NCI-H2196 treated with DMSO at 0.1 percent for 48 hours (cell line): ENCODE results near the gene C15orf61.

Source experiments
- DNase-seq: peaks from one replicate; lab custom pipeline; 2025; ENCODE audit not compliant: unreplicated experiment; lab: John Stamatoyannopoulos, UW

C15orf61 gene

GRCh38 chr15:67512933-67513714 is 7.8 kb upstream of the C15orf61 start:
- no peak for DNase-seq

- DNase-seq = no peak
Measured at GRCh38 chr15:67515090-67515489, 5.8 kb upstream of the C15orf61 start.

- no peak for DNase-seq
Measured at GRCh38 chr15:67515557-67515956, 5.4 kb upstream of the C15orf61 start.

- DNase-seq = no peak
Measured at GRCh38 chr15:67520321-67521028, 456 bp upstream of the C15orf61 start.

- DNase-seq = no peak
Measured at GRCh38 chr15:67521783-67522568, 1.0 kb downstream of the C15orf61 start.

GRCh38 chr15:67523330-67523729 is 2.4 kb downstream of the C15orf61 start:
- no peak for DNase-seq

- DNase-seq = no peak
Measured at GRCh38 chr15:67524235-67524634, 3.3 kb downstream of the C15orf61 start.

- no peak for DNase-seq
Measured at GRCh38 chr15:67528513-67528912, 7.6 kb downstream of the C15orf61 start.

GRCh38 chr15:67531379-67531914 is 10.5 kb downstream of the C15orf61 start:
- DNase-seq = no peak

GRCh38 chr15:67533873-67534272 is 12.9 kb downstream of the C15orf61 start:
- no peak for DNase-seq

- DNase-seq = no peak
Measured at GRCh38 chr15:67534360-67534759, 13.4 kb downstream of the C15orf61 start.

GRCh38 chr15:67537771-67538170 is 16.8 kb downstream of the C15orf61 start:
- DNase-seq = no peak

GRCh38 chr15:67542420-67543347 is 21.8 kb downstream of the C15orf61 start, which contains the start of gene MAP2K5:
Gene MAP2K5 (plus strand): TSS chr15:67542703. CDS start chr15:67543336, 633 bp downstream.
- peak; percentile 15 for DNase-seq

GRCh38 chr15:67543348-67543718 is 22.4 kb downstream of the C15orf61 start:
- DNase-seq = no peak

- no peak for DNase-seq
Measured at GRCh38 chr15:67544475-67544874, 23.5 kb downstream of the C15orf61 start.

GRCh38 chr15:67545864-67546263 is 24.9 kb downstream of the C15orf61 start:
- DNase-seq = no peak

- DNase-seq = no peak
Measured at GRCh38 chr15:67547064-67547463, 26.1 kb downstream of the C15orf61 start.

- DNase-seq = no peak
Measured at GRCh38 chr15:67547836-67548235, 26.9 kb downstream of the C15orf61 start.

GRCh38 chr15:67548236-67548852 is 27.4 kb downstream of the C15orf61 start:
- DNase-seq = no peak
